ENCODE data around the gene COL4A1.

COL4A1 gene

DNA sequence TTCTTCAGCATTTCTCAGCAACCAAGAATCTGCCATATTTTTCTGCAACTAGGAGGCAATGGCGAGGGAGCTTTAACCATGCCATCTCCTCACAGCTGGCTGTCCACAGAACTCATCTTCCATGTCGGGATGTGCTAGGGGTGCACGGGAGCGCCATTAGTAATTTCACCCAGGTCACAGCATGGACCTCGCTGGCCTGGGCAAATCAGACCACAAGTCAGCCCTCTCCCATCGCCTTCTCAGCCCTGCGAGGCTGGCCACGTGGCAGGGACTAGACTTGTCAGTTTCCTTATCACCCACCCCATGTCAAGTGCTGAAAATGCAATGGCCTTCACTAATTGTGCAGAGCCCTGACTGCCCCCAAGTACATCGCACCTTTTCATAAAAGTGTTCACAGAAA lies 15.7 kb downstream of the COL4A1 start:
- no peak for DNase-seq

DNA sequence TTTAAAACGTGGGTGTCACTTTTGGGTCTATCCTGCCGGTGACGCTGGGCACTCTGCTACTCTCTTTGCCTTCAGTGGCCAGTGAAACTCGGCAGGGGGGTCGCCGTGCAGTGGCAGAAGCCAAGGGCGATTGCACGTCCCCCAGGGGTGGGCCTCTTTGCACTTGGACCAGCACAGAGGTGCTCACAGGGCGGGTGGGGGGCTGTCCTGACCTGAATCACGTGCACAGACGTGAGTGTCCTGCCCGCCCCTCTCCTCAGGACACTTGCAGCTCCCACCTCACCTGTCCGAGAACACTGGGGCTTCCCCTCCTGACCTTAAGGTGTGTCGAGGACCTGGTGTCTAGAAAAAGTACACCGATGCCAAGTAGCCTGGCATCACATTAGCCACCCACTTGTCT lies 16.1 kb downstream of the COL4A1 start:
- no peak for DNase-seq

DNA sequence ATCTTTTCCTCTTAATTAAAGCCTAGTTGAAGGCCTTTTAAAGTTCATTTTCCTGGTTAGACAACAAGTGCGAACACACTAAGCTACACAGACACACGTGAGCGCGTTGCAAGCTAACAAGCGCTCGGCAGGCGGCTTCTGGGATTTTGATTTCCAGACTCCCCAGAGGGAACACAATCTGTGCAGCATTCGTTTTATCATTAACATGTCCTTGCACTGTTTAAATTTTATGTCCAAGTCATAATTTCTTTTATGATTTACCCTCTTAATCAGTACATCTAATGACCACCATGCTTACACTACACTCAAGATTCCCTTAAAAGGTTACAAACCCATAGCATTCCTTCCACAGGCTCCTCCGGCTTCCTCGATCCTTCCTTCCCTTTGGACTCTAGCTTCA lies 16.8 kb downstream of the COL4A1 start:
- DNase-seq, result no peak

DNA sequence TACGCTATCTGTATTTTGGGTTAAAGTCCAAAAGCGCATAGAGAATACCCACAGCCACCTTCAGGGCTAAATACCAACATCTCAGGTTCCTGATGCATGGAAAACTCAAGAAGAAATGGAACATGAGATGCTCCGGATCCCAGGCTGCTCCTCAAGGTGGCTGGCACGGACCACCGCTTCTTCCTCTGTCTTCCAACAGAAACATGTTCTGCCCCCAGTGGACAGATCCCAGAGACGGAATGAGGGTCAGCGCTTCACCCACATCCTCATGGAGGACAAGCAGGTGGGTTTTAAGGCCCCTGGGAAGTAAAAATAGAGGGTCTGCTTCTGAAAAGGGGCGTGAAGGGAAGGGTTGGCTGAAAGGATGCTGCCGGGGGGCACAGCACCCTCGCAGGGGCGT lies 17.3 kb downstream of the COL4A1 start:
- DNase-seq, result no peak

DNA sequence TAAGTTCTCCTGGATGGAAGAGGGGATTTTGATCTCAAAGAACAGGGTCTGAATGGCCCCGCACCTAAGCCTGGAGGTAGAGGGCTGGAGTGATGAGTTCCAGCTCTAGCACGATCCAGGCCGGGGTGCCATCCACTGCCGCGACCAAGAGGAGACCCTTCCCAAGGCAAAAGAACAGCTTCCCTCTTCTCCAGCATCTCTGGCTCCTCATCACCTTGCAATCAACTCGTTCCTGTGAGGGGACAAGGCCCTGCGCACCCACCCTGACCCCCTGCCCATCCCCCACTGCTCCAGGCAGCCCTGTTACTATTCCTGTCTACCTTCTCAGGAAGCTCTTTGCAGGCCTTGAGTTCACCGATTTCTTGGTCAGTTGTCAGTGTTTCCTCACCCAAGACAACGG lies 17.8 kb downstream of the COL4A1 start:
- DNase-seq, result no peak

DNA sequence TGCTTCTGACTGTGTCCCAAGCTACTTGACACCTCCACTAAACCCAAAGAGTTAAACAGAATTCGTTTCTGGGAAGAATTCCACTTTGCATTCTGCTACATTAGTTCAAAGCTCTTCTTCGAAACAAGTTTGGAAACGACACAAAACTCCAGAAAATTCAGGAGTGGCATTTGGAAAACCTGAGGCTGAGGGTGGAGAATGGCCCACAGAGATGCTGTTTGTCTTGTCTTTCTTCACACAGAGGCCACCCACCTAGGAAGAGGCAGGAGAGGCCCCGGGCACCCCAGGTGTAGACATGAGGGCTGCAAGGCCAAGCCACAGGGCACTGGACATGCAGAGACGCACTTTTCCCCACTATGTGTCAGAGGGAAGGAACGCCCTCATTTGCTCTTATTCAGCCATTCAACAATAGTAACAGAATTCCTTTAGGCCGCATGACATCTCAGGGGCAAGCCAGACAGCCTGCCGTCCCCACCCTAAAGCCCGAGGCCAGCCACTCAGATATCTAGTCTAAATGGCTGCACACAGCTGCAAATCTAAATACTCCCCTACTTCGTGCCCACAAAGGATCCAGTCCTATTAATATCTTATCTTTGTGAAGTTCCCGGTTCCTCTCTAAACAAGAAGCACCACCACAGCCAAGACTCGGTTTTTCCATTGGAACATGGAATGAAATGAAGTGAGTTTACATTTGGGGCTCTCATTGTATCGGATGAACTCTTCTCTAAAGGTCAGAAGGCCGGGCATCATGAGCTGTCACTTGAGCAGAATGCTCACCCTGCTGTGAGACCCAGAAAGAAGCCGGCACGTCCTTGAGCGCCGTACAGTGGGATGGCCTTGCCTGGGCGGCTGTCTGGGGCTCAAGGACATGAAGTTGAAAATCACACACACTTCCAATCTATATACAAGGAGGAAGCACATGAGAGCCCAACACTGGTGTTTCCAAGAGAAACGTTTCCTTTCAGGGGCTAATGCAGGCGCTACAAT lies 19.8 kb downstream of the COL4A1 start:
- no peak for DNase-seq

DNA sequence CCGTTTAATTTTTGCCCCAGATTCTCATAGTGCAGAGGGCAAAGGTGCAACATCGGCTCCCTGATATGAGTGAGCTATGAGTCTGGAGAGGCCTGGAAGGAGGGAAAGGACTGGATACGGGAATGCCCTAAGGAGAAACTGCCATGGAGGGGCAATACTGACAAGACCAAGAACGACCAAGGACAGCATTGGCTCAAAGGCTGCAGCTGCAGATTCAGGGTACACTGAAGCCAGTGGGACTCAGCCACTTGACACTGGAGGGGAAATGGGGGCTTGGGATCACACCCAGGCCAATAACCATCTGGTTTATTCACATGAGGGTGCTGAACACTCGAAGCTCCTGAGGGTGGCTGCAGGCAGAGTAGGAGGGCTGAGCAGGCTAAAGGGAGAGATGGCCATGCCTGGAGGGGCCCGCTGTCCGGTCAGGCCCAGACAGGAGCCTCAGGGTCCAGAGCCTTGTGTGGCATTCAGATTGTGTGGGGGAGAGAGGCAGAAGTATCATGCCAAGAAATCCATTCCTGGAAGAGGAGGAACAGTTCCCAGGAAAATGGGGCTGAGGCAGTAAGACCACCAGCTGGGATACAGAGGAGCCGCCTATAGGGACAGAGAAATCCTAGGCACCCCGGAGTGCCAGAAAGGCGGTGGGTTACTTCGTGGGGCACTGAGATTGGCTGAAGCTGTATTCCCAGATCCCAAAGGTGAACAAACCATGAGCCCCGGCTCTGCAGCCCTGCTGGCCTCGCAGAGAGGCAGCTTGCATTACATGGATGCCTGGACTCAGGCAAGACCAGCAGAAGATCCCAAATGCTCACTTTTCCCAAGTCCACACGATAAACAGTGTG lies 20.7 kb downstream of the COL4A1 start:
- DNase-seq, result no peak

DNA sequence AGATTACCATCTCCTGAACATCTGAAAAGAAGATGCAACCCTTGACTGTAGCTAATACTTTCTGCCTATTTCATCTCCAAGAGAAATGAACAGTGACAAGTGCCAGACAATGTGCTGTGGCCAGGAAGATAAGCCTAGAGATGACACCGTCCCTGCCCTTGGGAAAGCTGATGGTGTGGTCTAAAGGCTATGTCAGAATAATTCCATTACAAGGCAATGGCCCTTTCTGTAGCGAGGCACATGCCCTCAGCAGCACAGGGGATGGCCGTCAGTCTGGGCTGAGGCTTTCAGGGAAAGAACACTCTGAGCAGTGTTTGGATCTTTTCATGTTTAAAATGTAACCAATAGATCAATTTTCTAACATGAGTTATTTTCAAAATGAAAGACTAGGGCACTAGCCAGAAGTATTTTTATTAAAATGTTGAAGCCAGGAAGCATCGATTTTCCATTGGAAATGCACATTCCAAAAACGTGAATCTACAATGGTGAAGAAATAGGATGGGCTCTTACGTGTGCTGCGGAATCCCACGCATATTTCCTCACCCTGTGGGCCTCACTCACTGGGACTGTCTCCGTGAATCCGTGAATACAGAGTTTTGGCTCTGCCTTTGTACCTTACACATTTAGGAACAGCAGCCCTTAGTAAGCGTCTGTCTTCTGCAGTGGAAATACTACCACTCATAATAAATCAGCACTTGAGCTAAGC lies 22.0 kb downstream of the COL4A1 start:
- DNase-seq, result no peak

DNA sequence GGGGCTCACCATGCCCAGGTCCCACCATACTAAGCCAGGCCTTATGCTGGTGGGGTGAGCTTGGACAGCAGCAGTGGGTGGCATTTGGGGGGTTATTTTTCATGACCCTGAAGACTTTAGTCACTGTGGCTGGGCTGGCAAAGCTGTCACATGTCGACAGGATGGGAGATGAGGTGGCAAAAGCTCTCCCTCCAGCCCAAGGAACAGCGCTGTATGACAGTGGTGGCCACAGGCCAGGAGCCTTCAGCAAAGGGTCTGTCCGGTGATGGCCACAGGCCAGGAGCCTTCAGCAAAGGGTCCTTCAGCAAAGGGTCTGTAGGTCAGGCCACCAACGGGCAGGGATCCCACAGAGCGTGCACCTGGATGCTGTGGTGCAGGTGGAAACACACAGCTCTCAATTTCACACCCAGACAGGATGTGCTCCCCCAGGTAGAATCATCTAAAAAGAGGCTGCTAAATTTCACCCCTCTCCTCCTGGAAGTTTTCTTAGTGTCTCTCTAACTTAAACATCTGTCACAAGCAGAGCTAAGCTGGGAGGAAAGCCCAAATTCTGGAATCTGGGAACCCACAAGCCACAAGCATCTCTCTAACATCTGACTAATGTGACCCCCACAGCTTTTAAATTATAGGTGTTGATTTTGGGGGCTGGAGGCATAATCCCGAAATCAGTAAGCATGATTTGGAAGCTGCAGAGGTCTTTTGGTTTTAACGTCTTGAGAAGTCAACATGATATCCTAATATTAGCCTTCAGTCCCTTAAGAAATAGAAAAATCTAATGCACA lies 23.0 kb downstream of the COL4A1 start:
- no peak for DNase-seq

DNA sequence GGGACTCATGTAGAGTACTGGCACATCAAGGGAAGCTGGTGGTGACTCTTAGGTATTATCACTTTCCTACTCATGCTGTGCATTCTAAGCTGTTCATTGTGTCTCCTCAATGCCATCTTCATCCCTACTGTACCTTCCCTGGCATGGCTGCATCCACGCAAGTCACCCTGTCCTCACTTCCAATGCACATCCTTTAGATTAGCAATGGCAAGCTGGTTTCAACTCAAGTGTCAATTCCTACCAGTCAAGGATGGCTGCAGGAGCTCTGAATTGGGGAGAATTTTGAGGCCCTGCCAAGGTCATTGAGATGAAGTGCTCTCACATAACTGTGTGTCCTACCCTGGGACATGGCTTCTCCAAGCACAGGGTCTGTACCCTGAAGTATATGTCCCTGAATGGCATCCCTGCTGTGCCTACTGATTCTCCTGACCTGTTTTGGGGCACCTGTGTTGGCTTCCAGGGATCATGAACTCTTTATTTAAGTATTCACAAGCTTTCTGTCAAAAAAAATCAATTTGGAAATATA lies 24.6 kb downstream of the COL4A1 start:
- DNase-seq, result no peak

DNA sequence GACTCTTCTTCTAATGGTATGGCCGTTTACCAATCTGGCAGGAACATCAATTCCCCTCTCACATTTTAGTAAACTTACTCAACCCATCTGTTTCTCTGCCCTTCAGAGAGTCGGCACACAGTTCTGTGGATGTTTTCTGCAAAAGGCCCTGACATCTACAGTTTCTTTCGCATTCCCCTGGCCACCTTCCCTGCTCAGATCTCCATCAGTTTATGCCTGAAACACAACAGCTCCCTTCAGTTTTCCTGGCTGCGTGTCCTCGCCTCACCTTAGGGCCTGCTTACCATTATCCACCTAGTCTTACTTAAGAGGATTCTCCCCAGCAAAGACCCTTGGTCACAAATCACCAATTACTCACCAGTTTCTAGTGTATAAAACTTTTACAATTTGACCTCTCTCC lies 25.2 kb downstream of the COL4A1 start:
- DNase-seq, result no peak

DNA sequence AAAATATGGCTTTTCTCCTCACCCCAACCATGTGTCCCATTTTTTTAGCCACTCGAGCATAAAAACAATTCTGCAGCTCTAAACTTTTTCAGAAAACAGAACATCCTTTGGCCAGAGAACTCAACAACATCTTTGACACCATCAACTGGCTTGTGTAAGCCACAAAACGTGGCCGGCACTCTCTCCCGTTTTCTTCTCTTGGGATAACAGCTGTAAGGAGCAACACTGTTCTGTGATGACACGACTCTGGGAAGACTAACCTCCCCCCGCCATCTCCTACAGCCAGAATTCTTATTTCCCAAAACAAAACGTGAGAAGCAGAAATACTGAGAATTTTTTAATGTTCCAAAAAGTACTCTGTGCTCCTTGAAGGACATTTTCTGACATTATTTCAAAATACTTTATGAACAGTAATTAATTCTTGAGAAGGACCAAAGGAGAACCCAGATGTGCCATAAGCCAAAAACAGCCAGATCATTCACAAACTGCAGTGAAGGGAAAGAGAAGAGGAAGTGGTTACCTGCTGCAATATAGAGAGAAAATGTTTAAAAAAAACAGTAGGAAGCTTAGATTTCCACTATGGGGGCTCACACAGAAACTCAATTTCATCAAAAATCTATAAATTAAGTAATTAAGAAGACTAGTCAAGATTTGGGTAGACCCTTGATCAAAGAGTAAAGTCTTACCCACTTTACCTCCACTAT lies 25.8 kb downstream of the COL4A1 start:
- DNase-seq, result no peak

DNA sequence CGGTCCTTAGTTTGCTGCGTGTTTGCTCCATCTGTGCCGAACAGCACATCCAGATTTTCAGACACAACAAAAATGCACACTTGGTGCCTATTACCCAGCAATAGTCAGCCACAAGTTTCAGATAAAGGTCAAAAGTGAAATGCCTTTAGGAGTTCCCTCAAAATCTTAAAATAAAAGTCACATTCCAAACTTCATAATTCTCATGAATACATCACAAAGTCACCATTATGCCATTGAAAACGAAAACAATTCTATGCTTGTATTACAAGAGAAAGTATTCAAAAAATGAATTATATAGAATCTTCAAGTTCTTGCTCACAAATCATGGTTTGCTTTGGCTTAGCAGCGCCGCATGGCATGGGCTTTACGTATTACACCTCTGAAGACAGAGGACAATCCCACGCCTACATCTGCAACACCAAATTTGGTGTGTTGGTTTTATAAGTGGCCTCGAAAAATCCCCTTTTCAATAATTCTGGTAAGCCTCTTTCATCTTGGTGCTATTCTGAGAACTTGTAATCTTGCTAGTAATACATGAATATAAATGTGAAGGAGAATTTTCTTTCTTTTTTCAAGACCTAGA lies 26.6 kb downstream of the COL4A1 start:
- DNase-seq, result no peak

DNA sequence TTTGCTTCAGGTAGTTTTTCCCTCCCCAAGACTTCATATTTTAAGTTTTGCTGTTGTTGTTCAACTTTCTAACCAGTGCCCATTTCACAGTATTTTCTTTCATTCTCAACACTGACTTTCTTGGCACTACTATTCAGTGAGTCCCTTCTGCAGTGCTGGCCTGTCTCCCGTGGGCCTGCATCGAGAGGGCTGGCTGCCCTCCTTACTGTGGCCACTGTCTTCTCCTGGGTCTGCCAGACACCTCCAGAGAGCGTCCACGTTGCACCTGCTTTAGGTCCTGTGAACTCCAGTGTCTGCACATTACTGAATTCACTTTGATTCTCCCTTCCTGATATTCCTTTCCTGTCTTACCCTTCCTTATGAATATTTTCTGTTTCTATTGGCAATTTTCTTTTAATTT lies 27.3 kb downstream of the COL4A1 start:
- DNase-seq, result no peak

DNA sequence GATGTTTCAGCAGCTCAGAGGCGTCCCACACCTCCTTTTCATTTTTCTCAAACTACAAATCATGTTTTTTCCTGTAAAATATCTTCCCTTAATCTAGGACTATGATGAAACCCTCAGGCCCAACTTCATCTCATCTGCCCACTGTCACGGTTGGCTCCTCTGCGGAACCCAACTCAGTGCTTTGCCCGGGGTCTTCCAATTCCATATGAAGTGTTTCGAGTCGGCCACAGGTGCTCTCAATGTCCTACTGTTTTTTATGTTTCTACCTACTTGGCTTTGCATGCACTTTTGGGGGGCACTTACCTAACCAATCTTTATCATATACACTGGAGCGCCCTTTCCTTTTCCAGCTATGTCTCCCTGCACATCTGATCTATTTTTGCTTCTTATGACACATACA lies 28.1 kb downstream of the COL4A1 start:
- DNase-seq, result no peak

DNA sequence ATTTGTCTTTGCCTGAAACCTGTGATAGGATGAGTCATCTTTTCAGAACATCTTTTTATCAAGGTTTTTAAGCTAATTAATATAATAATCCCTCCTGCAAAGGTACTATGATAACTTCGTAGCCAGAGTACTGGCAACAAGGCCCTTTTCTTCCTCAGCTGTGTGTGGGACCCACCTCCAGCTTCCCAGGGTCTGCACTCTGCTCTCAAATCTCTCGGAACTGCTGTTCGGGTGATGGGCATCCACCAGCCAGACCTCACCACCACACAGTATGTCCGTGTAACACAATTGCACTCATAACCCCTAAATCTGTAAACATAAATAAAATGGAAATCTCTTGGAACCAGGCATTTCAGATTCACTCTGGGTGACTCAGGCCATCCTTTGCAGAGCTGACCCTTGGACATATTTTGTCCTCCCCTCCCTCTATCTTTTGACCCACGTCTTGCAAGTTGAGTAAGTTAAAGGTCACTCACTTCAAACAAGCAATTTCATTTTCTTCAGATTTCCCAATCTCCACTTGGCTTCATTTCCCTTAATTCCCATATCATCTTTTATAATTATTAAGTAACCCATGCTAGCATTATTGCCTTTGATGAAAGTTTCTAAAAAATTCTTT lies 29.5 kb downstream of the COL4A1 start:
- DNase-seq, result no peak

DNA sequence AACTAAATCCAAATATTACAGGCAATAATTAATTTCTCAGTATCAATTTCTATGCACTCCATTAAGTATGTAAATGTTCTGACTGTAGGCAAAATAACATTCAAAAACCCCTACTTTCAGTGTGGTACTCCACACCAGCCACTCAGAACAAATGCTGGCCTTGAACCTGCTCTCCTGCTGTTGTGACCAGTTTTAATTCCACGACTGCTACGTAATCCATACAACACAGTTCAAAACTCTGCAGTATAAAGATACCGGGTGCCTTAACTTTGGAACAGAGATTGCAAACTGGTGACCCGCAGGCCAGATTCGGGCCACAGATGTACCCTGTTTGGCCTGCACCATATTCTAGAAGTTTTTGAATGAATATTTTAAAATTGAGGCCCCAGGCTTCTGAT lies 30.4 kb downstream of the COL4A1 start:
- DNase-seq, result no peak

DNA sequence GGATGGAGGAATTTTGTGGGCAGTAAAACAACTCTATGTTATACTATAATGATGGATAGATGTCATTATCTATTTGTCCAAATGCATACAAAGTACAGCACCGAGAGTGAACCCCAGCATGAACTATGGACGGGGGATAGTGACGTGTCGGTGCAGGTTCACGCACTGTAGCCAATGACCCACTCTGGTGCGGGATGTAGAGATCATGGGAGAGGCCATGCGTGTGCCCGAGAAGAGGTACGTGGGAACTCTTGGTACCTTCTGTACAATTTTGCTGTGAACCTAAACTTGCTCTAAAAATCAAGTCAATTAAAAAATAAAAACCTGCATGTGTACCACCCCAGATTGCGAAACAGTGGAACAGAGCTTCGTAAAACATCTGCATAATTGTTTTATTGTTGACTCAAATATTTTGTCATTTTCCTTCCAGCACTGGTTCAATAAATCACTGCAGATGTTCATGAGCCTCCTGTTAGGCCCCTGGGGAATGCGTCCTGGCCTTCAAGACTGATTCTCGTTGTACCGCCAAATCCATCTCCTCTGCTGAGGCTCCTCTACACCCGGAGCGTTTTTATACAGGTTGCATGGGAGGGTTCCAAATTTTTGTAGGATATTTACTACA lies 30.9 kb downstream of the COL4A1 start:
- DNase-seq, result no peak

DNA sequence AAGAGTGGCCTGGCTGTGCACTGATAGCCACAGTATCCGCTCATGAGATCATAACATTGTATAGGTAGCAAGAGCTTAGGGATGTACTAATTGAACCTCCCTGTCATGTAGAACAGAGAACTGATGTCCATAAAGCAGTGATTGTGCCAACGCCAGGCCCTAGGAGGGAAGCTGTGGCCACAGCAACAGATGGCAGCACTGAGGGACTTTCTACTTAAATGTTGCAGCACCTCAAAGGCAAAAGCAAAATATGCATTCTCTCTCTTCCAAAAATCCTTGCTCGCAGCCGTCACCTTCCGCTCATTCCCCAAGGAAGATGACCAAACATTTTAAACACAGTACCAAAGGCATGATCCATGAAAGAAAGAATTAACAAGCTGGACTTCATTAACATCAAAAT lies 32.3 kb downstream of the COL4A1 start:
- DNase-seq, result no peak

DNA sequence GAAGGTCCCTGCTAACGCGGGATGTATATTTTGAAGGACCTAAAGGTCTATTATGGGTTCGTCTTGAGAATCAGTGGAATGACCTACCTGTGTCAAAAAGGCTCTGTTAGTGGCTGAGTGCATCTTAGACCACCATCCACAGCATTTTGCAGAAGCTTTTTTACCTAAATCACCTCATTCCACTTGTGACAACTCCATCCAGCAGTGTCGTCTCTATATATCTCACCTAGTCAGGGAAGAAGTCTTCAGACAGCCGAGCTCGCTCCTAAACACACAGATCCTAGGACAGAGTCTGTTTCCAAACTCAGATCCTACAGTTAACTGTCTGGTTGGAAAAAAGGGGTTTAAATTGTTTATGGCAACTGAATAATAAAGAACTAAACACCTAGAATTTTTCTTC lies 33.7 kb downstream of the COL4A1 start:
- DNase-seq, result no peak

Measured in NCI-H345 (cell line).